ENCODE data around the gene NFIB.

DNA sequence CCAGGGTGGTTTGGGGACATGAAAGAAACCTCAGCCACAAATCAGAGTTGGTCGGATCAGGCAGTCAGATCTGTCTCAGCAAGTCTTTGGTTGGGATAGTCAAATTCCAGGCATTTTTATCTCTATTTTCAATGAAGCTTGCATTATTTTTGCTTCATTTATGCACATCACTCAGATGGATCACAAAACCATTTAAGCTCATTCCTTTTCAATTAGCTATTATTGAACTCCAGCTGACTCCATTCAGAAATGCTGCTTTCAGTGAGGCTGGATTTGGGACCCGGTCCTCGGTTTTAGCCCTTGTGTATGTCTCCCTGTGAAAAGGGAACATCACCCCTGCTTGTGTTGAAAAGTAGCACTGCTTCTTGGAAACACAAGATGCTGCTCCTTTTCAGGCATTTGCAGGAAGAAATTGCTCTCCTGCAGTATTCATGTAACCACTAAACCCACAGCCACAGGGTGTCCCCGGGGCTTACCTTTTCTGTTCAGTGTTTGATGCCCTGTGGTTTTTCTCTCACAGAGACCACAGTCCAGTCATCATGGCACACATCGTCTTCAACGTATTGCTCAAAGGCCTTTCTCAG, 232.9 kb downstream of the NFIB start:
- TF ChIP-seq POU2F2 (IDR thresholded peaks at IDR 0.05; ENCODE audit: low read depth, low read length) (no peak), POLR2A (IDR thresholded peaks at IDR 0.05; ENCODE audit: low read depth, low read length) (no peak)
